Panc1 (cell line): ENCODE data around the gene INPP5A.

Experiments used
- POLR2AphosphoS5 ChIP-seq: IDR thresholded peaks from 2 replicates; pipeline ENCODE4 v1.6.1; 2012; ENCODE audit warnings: mild to moderate bottlenecking, low read depth, low read length, moderate library complexity
- TCF7L2 ChIP-seq: IDR thresholded peaks from 2 replicates; pipeline ENCODE4 v1.6.1; 2011; ENCODE audit warnings: mild to moderate bottlenecking, low read depth, low read length, inconsistent platforms
- TF ChIP-seq, protein P1 (sequence below): fragments of 450-650 bp; IDR thresholded peaks from 2 replicates; pipeline ENCODE4 v1.5.1; 2017; ENCODE audit warnings: mild to moderate bottlenecking
- TF ChIP-seq, protein P2 (sequence below), 2 experiments: IDR thresholded peaks; 2 replicates each; pipeline ENCODE4 v1.6.1; 2011 to 2012; ENCODE audit warnings: low read depth in 2 of 2, control low read depth in 1 of 2, low read length in 1 of 2, mild to moderate bottlenecking in 1 of 2, moderate library complexity in 1 of 2; ENCODE audit not compliant: insufficient read depth in 1 of 2

- TF ChIP-seq, protein P1, sequence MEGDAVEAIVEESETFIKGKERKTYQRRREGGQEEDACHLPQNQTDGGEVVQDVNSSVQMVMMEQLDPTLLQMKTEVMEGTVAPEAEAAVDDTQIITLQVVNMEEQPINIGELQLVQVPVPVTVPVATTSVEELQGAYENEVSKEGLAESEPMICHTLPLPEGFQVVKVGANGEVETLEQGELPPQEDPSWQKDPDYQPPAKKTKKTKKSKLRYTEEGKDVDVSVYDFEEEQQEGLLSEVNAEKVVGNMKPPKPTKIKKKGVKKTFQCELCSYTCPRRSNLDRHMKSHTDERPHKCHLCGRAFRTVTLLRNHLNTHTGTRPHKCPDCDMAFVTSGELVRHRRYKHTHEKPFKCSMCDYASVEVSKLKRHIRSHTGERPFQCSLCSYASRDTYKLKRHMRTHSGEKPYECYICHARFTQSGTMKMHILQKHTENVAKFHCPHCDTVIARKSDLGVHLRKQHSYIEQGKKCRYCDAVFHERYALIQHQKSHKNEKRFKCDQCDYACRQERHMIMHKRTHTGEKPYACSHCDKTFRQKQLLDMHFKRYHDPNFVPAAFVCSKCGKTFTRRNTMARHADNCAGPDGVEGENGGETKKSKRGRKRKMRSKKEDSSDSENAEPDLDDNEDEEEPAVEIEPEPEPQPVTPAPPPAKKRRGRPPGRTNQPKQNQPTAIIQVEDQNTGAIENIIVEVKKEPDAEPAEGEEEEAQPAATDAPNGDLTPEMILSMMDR, result no peak
- TF ChIP-seq, protein P2, sequence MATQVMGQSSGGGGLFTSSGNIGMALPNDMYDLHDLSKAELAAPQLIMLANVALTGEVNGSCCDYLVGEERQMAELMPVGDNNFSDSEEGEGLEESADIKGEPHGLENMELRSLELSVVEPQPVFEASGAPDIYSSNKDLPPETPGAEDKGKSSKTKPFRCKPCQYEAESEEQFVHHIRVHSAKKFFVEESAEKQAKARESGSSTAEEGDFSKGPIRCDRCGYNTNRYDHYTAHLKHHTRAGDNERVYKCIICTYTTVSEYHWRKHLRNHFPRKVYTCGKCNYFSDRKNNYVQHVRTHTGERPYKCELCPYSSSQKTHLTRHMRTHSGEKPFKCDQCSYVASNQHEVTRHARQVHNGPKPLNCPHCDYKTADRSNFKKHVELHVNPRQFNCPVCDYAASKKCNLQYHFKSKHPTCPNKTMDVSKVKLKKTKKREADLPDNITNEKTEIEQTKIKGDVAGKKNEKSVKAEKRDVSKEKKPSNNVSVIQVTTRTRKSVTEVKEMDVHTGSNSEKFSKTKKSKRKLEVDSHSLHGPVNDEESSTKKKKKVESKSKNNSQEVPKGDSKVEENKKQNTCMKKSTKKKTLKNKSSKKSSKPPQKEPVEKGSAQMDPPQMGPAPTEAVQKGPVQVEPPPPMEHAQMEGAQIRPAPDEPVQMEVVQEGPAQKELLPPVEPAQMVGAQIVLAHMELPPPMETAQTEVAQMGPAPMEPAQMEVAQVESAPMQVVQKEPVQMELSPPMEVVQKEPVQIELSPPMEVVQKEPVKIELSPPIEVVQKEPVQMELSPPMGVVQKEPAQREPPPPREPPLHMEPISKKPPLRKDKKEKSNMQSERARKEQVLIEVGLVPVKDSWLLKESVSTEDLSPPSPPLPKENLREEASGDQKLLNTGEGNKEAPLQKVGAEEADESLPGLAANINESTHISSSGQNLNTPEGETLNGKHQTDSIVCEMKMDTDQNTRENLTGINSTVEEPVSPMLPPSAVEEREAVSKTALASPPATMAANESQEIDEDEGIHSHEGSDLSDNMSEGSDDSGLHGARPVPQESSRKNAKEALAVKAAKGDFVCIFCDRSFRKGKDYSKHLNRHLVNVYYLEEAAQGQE (IDR thresholded peaks at IDR 0.05; ENCODE audit: insufficient read depth in 1 of 2, low read depth in 2 of 2, low read length in 1 of 2), result no peak
- TF ChIP-seq POLR2AphosphoS5 (no peak), TCF7L2 (no peak)
Measured at GRCh38 chr10:132514821-132515520, 22.6 kb upstream of the INPP5A start.
